Progenitor cell of endocrine pancreas (in vitro differentiated cells): ENCODE data around the gene NOP56. TPM values are rescaled to one million over a fixed set of nuclear protein-coding genes. Genes with fewer than 3 reads are reported as not detected.
A peak's percentile ranks its signal among the peaks of the same experiment; 100 is the strongest.

Experiments
- DNase-seq: peaks from one replicate; pipeline ENCODE4 v3.0.0; 2021; ENCODE audit warnings: low spot score; ENCODE audit not compliant: unreplicated experiment
- H3K27ac Mint-ChIP-seq: 2 replicates; pipeline ENCODE4 v1.8.0; 2021; ENCODE audit warnings: mild to moderate bottlenecking, moderate library complexity, mixed read lengths
- H3K27me3 Mint-ChIP-seq: 2 replicates; pipeline ENCODE4 v1.8.0; 2021; ENCODE audit warnings: mixed read lengths
- H3K36me3 Mint-ChIP-seq: 2 replicates; pipeline ENCODE4 v1.8.0; 2022; ENCODE audit warnings: mixed read lengths; ENCODE audit not compliant: insufficient read depth
- H3K4me1 Mint-ChIP-seq: 2 replicates; pipeline ENCODE4 v1.8.0; 2021; ENCODE audit warnings: low read depth, mixed read lengths
- H3K4me3 Mint-ChIP-seq: 2 replicates; pipeline ENCODE4 v1.8.0; 2021; ENCODE audit warnings: low read depth, mild to moderate bottlenecking, moderate library complexity, mixed read lengths
- H3K9me3 Mint-ChIP-seq: 2 replicates; pipeline ENCODE4 v1.8.0; 2021; ENCODE audit warnings: low read depth, mixed read lengths
- total RNA-seq: library from RNA; stranded (reverse); gene quantifications from 2 replicates; pipeline ENCODE4 v1.2.1, GENCODE V29; 2021
- TF ChIP-seq, protein P1 (sequence below): fragments of 200-600 bp; sonication (generic); IDR thresholded peaks from one replicate; pipeline ENCODE4 v1.5.0; 2021; ENCODE audit warnings: antibody characterized with exemption, mild to moderate bottlenecking; ENCODE audit not compliant: unreplicated experiment

NOP56 gene
- total RNA-seq, 1 donor from 2014 or later, result 271 TPM

DNA sequence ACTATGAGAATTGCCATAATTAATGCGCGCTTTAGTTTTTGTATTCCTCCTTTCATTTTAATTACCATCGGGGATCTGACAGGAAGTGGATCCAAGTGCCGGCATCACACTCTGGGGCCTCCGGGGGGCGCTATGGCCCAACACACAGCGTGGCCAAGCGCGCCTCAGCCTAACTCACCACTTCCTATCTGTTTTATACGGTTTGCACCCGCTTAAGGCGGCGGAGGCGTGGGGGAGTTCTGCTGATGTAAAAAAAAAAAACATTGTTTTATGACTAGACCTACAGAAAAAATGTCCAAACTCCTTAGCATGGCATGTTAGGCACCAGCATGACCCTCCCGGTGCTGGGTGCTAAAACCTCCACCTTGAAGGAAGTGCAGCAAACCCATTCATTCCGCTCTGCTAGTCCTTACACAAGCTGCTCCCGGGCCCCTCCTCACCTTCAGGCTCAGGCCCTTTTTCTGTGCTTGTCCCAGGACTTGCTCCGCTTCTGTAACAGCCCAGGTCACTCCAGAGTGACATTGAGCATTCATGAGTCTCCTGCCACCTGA is 35.7 kb downstream of the NOP56 start:
- Mint-ChIP-seq H3K4me1 (peaks cover 9% of the 10 kb centered on the region), H3K4me3 (no peak overlapping the region), H3K36me3 (peaks cover 6% of the 10 kb centered on the region), H3K27ac (no peak overlapping the region), H3K9me3 (no peaks in the 10 kb centered on the region), H3K27me3 (peaks cover 75% of the 10 kb centered on the region)
- peak; percentile 26 for DNase-seq
- TF ChIP-seq, protein P1, sequence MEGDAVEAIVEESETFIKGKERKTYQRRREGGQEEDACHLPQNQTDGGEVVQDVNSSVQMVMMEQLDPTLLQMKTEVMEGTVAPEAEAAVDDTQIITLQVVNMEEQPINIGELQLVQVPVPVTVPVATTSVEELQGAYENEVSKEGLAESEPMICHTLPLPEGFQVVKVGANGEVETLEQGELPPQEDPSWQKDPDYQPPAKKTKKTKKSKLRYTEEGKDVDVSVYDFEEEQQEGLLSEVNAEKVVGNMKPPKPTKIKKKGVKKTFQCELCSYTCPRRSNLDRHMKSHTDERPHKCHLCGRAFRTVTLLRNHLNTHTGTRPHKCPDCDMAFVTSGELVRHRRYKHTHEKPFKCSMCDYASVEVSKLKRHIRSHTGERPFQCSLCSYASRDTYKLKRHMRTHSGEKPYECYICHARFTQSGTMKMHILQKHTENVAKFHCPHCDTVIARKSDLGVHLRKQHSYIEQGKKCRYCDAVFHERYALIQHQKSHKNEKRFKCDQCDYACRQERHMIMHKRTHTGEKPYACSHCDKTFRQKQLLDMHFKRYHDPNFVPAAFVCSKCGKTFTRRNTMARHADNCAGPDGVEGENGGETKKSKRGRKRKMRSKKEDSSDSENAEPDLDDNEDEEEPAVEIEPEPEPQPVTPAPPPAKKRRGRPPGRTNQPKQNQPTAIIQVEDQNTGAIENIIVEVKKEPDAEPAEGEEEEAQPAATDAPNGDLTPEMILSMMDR, result peak; percentile 76

DNA sequence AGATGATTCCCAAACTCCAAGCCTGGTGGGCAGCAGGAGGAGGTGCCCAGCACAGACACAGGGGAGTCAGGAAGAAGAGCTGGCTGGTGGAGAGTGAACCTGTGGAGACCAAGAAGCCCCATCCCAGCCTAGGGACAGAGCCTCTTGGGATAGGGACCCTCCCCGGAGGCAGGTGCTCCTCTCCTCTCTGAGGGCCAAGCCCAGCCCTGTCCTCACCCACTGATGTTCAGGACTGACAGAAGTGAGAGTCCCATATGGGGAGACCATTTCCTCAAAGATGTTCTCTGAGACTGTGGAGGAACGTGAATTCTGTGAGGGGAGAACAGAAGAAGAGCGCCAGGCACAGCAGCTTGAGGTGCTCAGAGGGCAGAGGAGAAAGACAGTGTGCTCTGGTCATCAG is 37.8 kb downstream of the NOP56 start:
- TF ChIP-seq, protein P1, result no peak
- peaks cover 79% of the 10 kb centered on the region for H3K27me3 Mint-ChIP-seq

DNA sequence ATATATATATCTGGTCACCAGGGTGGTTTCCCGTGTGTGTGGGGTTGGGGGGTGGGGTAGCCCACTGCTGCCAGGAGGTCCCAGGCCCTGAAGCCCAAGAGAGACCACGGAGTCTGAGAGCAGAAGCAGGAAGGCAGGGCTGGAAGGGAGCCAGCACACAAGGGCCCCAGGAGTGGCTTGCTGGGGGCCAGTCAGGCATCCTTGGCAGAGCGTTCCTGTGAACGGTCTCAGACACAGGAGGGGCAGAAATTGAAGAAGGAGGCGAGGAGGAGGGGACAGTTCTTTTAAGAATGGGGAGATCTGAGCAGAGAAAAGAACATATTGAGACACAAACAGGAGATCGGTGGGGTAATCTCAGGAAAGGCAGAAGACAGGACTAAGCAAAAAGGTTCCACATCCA is 38.3 kb downstream of the NOP56 start:
- TF ChIP-seq, protein P1, result no peak
- DNase-seq, result no peak
- H3K36me3 Mint-ChIP-seq, result peaks cover 7% of the 10 kb centered on the region
- peaks cover 9% of the 10 kb centered on the region for H3K4me1 Mint-ChIP-seq
- peaks cover 79% of the 10 kb centered on the region for H3K27me3 Mint-ChIP-seq
- no peak overlapping the region for H3K27ac Mint-ChIP-seq
- H3K4me3 Mint-ChIP-seq, result peak overlapping the region; percentile 87
- H3K9me3 Mint-ChIP-seq, result no peaks in the 10 kb centered on the region

More for the DNA sequence above, 37.8 kb downstream of the NOP56 start:
- Mint-ChIP-seq H3K4me3 (no peak overlapping the region), H3K36me3 (peaks cover 7% of the 10 kb centered on the region), H3K27ac (no peak overlapping the region), H3K4me1 (peaks cover 9% of the 10 kb centered on the region), H3K9me3 (no peaks in the 10 kb centered on the region)
- no peak for DNase-seq

DNA sequence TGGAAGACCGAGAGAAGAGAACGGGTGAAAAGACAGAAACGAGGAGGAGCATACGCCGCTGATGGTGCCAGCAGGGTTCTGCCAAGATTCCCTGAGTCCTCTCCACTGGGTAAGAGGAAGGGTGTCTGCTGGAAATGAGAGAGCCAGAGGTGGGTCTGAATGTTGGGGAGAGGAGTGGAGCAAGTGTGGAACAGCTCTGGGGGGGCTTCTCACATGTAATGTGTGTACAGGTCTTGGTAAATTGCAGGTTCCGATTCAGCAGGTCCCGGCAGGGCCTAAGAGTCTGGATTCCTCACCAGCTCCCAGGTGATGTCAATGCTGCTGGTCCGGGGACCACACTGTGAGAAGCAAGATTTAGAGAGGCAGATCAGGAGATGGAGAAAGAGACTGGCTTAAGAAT is 38.7 kb downstream of the NOP56 start:
- Mint-ChIP-seq H3K27ac (peak overlapping the region; percentile 95), H3K36me3 (peaks cover 9% of the 10 kb centered on the region), H3K9me3 (no peaks in the 10 kb centered on the region), H3K27me3 (peaks cover 79% of the 10 kb centered on the region), H3K4me3 (peak overlapping the region; percentile 87), H3K4me1 (peaks cover 9% of the 10 kb centered on the region)
- no peak for DNase-seq
- TF ChIP-seq, protein P1, result no peak

DNA sequence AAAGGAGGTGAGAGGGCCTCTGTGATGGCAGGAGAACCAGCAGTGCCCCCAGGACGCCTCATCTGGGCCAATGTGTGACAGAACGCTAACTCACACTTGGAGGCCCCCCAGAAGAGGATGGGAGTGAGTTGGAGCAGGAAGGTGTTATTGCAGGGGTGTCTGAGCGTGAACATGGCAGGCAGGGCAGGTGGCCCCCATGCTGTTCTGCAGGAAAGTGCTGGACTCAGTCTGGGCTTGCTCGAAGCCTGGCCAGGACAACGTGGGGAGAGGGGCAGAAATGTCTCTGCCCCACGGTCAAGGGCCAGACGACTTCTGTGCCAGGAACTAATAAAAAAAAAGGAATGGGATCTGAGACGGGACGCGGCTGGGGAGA is 39.2 kb downstream of the NOP56 start:
- no peak for DNase-seq
- peaks cover 9% of the 10 kb centered on the region for H3K4me1 Mint-ChIP-seq
- peak overlapping the region; percentile 87 for H3K4me3 Mint-ChIP-seq
- peaks cover 76% of the 10 kb centered on the region for H3K27me3 Mint-ChIP-seq
- peak overlapping the region; percentile 95 for H3K27ac Mint-ChIP-seq
- H3K36me3 Mint-ChIP-seq, result peaks cover 9% of the 10 kb centered on the region
- no peaks in the 10 kb centered on the region for H3K9me3 Mint-ChIP-seq
- TF ChIP-seq, protein P1, result no peak
